Measurements from ENCODE around the gene ANKRD6.

Gene ANKRD6

GRCh38 chr6:89530982-89531381 is 98.0 kb downstream of the ANKRD6 start:
- WGBS, 2 experiments (ENCODE audit: insufficient coverage in 2 of 2), result 91 to 92% methylated on average over 10 of the region's 11 CpGs
- Histone ChIP-seq H3K9me3 (ENCODE audit: control insufficient read depth, low read length) (no peaks in the 10 kb centered on the region), H3K27ac (ENCODE audit: low read depth, low read length, severe bottlenecking) (no peak overlapping the region), H3K4me3 (ENCODE audit: extremely low read depth, insufficient read depth, low read length, poor library complexity, severe bottlenecking) (no peak overlapping the region), H3K36me3 (ENCODE audit: control insufficient read depth, insufficient read depth, low read length) (no peaks in the 10 kb centered on the region), H3K4me1 (ENCODE audit: control insufficient read depth, insufficient read depth, low read length, poor library complexity, severe bottlenecking) (peaks cover 4% of the 10 kb centered on the region)

GRCh38 chr6:89536231-89536630 is 103.3 kb downstream of the ANKRD6 start:
- 74 to 82% methylated on average over 4 to 5 of the region's 5 CpGs for WGBS, 2 experiments (ENCODE audit: insufficient coverage in 2 of 2)
- Histone ChIP-seq H3K27ac (ENCODE audit: low read depth, low read length, severe bottlenecking) (no peak overlapping the region), H3K4me3 (ENCODE audit: extremely low read depth, insufficient read depth, low read length, poor library complexity, severe bottlenecking) (no peak overlapping the region), H3K36me3 (ENCODE audit: control insufficient read depth, insufficient read depth, low read length) (no peaks in the 10 kb centered on the region), H3K4me1 (ENCODE audit: control insufficient read depth, insufficient read depth, low read length, poor library complexity, severe bottlenecking) (no peaks in the 10 kb centered on the region), H3K9me3 (ENCODE audit: control insufficient read depth, low read length) (no peaks in the 10 kb centered on the region)

- Histone ChIP-seq H3K27ac (ENCODE audit: low read depth, low read length, severe bottlenecking) (no peak overlapping the region), H3K9me3 (ENCODE audit: control insufficient read depth, low read length) (no peaks in the 10 kb centered on the region), H3K36me3 (ENCODE audit: control insufficient read depth, insufficient read depth, low read length) (no peaks in the 10 kb centered on the region), H3K4me1 (ENCODE audit: control insufficient read depth, insufficient read depth, low read length, poor library complexity, severe bottlenecking) (no peaks in the 10 kb centered on the region), H3K4me3 (ENCODE audit: extremely low read depth, insufficient read depth, low read length, poor library complexity, severe bottlenecking) (no peak overlapping the region)
- no CpG with 5 or more reads among the region's 2 CpGs for WGBS, 2 experiments (ENCODE audit: insufficient coverage in 2 of 2)
Measured at GRCh38 chr6:89539779-89540178, 106.8 kb downstream of the ANKRD6 start.

GRCh38 chr6:89542081-89542857 is 109.3 kb downstream of the ANKRD6 start:
- Histone ChIP-seq H3K4me1 (ENCODE audit: control insufficient read depth, insufficient read depth, low read length, poor library complexity, severe bottlenecking) (no peaks in the 10 kb centered on the region), H3K36me3 (ENCODE audit: control insufficient read depth, insufficient read depth, low read length) (no peaks in the 10 kb centered on the region), H3K9me3 (ENCODE audit: control insufficient read depth, low read length) (no peaks in the 10 kb centered on the region), H3K4me3 (ENCODE audit: extremely low read depth, insufficient read depth, low read length, poor library complexity, severe bottlenecking) (no peak overlapping the region), H3K27ac (ENCODE audit: low read depth, low read length, severe bottlenecking) (no peak overlapping the region)
- WGBS, 2 experiments (ENCODE audit: insufficient coverage in 2 of 2), result 92 to 94% methylated on average over 9 to 10 of the region's 12 CpGs

GRCh38 chr6:89542866-89543265 is 109.9 kb downstream of the ANKRD6 start:
- no peak overlapping the region for H3K4me3 ChIP-seq (ENCODE audit: extremely low read depth, insufficient read depth, low read length, poor library complexity, severe bottlenecking)
- H3K9me3 ChIP-seq (ENCODE audit: control insufficient read depth, low read length), result no peaks in the 10 kb centered on the region
- 100% methylated on average over 1 of the region's 3 CpGs; no CpG with 5 or more reads in 1 of the 2 experiments for WGBS, 2 experiments (ENCODE audit: insufficient coverage in 2 of 2)
- no peak overlapping the region for H3K27ac ChIP-seq (ENCODE audit: low read depth, low read length, severe bottlenecking)
- H3K36me3 ChIP-seq (ENCODE audit: control insufficient read depth, insufficient read depth, low read length), result no peaks in the 10 kb centered on the region
- H3K4me1 ChIP-seq (ENCODE audit: control insufficient read depth, insufficient read depth, low read length, poor library complexity, severe bottlenecking), result no peaks in the 10 kb centered on the region

- WGBS, 2 experiments (ENCODE audit: insufficient coverage in 2 of 2), result 56 to 60% methylated on average over 1 to 2 of the region's 5 CpGs
- Histone ChIP-seq H3K4me3 (ENCODE audit: extremely low read depth, insufficient read depth, low read length, poor library complexity, severe bottlenecking) (no peak overlapping the region), H3K9me3 (ENCODE audit: control insufficient read depth, low read length) (no peaks in the 10 kb centered on the region), H3K36me3 (ENCODE audit: control insufficient read depth, insufficient read depth, low read length) (no peaks in the 10 kb centered on the region), H3K4me1 (ENCODE audit: control insufficient read depth, insufficient read depth, low read length, poor library complexity, severe bottlenecking) (peaks cover 4% of the 10 kb centered on the region), H3K27ac (ENCODE audit: low read depth, low read length, severe bottlenecking) (no peak overlapping the region)
Measured at GRCh38 chr6:89547281-89547680, 114.3 kb downstream of the ANKRD6 start.

- H3K9me3 ChIP-seq (ENCODE audit: control insufficient read depth, low read length), result peaks cover 12% of the 10 kb centered on the region
- H3K4me1 ChIP-seq (ENCODE audit: control insufficient read depth, insufficient read depth, low read length, poor library complexity, severe bottlenecking), result peaks cover 8% of the 10 kb centered on the region
- no peaks in the 10 kb centered on the region for H3K36me3 ChIP-seq (ENCODE audit: control insufficient read depth, insufficient read depth, low read length)
- 78 to 100% methylated on average over 1 to 2 of the region's 5 CpGs for WGBS, 2 experiments (ENCODE audit: insufficient coverage in 2 of 2)
- no peak overlapping the region for H3K27ac ChIP-seq (ENCODE audit: low read depth, low read length, severe bottlenecking)
- no peak overlapping the region for H3K4me3 ChIP-seq (ENCODE audit: extremely low read depth, insufficient read depth, low read length, poor library complexity, severe bottlenecking)
Measured at GRCh38 chr6:89553431-89553830, 120.5 kb downstream of the ANKRD6 start.

- Histone ChIP-seq H3K27ac (ENCODE audit: low read depth, low read length, severe bottlenecking) (no peak overlapping the region), H3K4me3 (ENCODE audit: extremely low read depth, insufficient read depth, low read length, poor library complexity, severe bottlenecking) (no peak overlapping the region), H3K36me3 (ENCODE audit: control insufficient read depth, insufficient read depth, low read length) (no peaks in the 10 kb centered on the region), H3K4me1 (ENCODE audit: control insufficient read depth, insufficient read depth, low read length, poor library complexity, severe bottlenecking) (peaks cover 8% of the 10 kb centered on the region), H3K9me3 (ENCODE audit: control insufficient read depth, low read length) (peaks cover 12% of the 10 kb centered on the region)
- 94 to 98% methylated on average over 3 of the region's 5 CpGs for WGBS, 2 experiments (ENCODE audit: insufficient coverage in 2 of 2)
Measured at GRCh38 chr6:89554106-89554505, 121.2 kb downstream of the ANKRD6 start.

GRCh38 chr6:89555031-89555430 is 122.1 kb downstream of the ANKRD6 start:
- WGBS, 2 experiments (ENCODE audit: insufficient coverage in 2 of 2), result no CpG with 5 or more reads among the region's 4 CpGs
- Histone ChIP-seq H3K9me3 (ENCODE audit: control insufficient read depth, low read length) (peaks cover 12% of the 10 kb centered on the region), H3K27ac (ENCODE audit: low read depth, low read length, severe bottlenecking) (no peak overlapping the region), H3K36me3 (ENCODE audit: control insufficient read depth, insufficient read depth, low read length) (no peaks in the 10 kb centered on the region), H3K4me1 (ENCODE audit: control insufficient read depth, insufficient read depth, low read length, poor library complexity, severe bottlenecking) (peaks cover 8% of the 10 kb centered on the region), H3K4me3 (ENCODE audit: extremely low read depth, insufficient read depth, low read length, poor library complexity, severe bottlenecking) (no peak overlapping the region)

GRCh38 chr6:89555806-89556205 is 122.9 kb downstream of the ANKRD6 start:
- H3K36me3 ChIP-seq (ENCODE audit: control insufficient read depth, insufficient read depth, low read length), result no peaks in the 10 kb centered on the region
- peaks cover 12% of the 10 kb centered on the region for H3K9me3 ChIP-seq (ENCODE audit: control insufficient read depth, low read length)
- H3K27ac ChIP-seq (ENCODE audit: low read depth, low read length, severe bottlenecking), result no peak overlapping the region
- no peak overlapping the region for H3K4me3 ChIP-seq (ENCODE audit: extremely low read depth, insufficient read depth, low read length, poor library complexity, severe bottlenecking)
- peaks cover 10% of the 10 kb centered on the region for H3K4me1 ChIP-seq (ENCODE audit: control insufficient read depth, insufficient read depth, low read length, poor library complexity, severe bottlenecking)
- WGBS, 2 experiments (ENCODE audit: insufficient coverage in 2 of 2), result 33 to 43% methylated on average over 1 to 3 of the region's 3 CpGs

- peaks cover 38% of the 10 kb centered on the region for H3K4me1 ChIP-seq (ENCODE audit: control insufficient read depth, insufficient read depth, low read length, poor library complexity, severe bottlenecking)
- H3K9me3 ChIP-seq (ENCODE audit: control insufficient read depth, low read length), result peaks cover 12% of the 10 kb centered on the region
- H3K27ac ChIP-seq (ENCODE audit: low read depth, low read length, severe bottlenecking), result no peak overlapping the region
- H3K4me3 ChIP-seq (ENCODE audit: extremely low read depth, insufficient read depth, low read length, poor library complexity, severe bottlenecking), result no peak overlapping the region
- WGBS, 2 experiments (ENCODE audit: insufficient coverage in 2 of 2), result 88 to 90% methylated on average over 1 of the region's 1 CpG
- H3K36me3 ChIP-seq (ENCODE audit: control insufficient read depth, insufficient read depth, low read length), result no peaks in the 10 kb centered on the region
Measured at GRCh38 chr6:89559487-89559886, 126.5 kb downstream of the ANKRD6 start.
